SK-N-SH (cell line): ENCODE results near the gene RAP1GAP.

Source experiments
- CTCF ChIP-seq: fragments of 200-600 bp; sonication (generic); IDR thresholded peaks from 2 replicates; pipeline ENCODE4 v1.6.1; 2017; ENCODE audit warnings: antibody characterized with exemption, mild to moderate bottlenecking, moderate library complexity
- EP300 ChIP-seq, 2 experiments: IDR thresholded peaks; 2 replicates each; pipeline versions ENCODE4 v1.4.0 to v1.6.1; 2012; ENCODE audit warnings: borderline replicate concordance in 1 of 2, low read depth in 1 of 2, low read length in 1 of 2
- GABPA ChIP-seq: IDR thresholded peaks from 2 replicates; pipeline ENCODE4 v1.4.0; 2012; ENCODE audit warnings: low read depth, mild to moderate bottlenecking
- NRF1 ChIP-seq: IDR thresholded peaks from 2 replicates; pipeline ENCODE4 v1.6.1; 2012; ENCODE audit warnings: low read depth, mild to moderate bottlenecking, low read length
- POLR2AphosphoS5 ChIP-seq: IDR thresholded peaks from 2 replicates; pipeline ENCODE4 v1.6.1; 2012; ENCODE audit warnings: low read depth, low read length
- RAD21 ChIP-seq: IDR thresholded peaks from 2 replicates; pipeline ENCODE4 v1.6.1; 2012; ENCODE audit warnings: mild to moderate bottlenecking, low read length
- TAF1 ChIP-seq: IDR thresholded peaks from 2 replicates; pipeline ENCODE4 v1.6.1; 2012; ENCODE audit warnings: low read depth, mild to moderate bottlenecking, low read length, moderate library complexity, borderline replicate concordance
- YY1 ChIP-seq: IDR thresholded peaks from 2 replicates; pipeline ENCODE4 v1.4.0; 2012; ENCODE audit warnings: low read depth, mild to moderate bottlenecking
- TF ChIP-seq, protein P1 (sequence below): fragments of 150-350 bp; IDR thresholded peaks from 2 replicates; pipeline ENCODE4 v1.6.1; 2017; ENCODE audit warnings: antibody characterized with exemption, low read length, low read depth, borderline replicate concordance

DNA sequence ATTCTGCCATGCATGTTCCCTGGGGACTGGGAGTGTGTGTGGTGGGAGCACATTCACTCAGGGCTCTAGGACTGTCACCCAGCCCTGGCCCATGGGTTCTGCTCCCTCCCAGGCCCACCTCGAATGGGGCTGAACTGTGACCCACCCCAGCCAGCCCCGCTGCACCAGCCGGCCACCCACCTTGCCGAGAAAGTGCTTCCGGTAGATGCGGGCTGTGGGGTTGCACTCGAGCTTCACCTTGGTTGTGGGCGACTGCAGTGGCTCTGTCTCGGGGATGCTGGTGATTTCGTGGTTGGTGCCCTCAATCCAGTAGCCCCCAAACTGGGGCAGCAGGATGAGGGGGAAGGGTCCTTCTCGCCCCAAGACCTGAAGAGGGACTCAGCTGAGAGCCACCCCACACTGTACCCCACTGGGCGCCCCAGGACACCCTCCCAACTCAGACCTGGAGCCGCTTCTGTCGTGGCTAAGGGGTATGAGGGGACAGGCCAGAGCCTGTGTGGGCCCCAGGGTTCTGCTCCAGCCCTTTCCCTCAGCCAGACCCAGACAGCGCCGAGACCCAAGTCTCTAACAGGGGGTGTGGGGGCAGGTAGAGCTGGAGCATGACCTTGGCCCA is 51.9 kb downstream of the RAP1GAP start:
- TF ChIP-seq YY1 (no peak), POLR2AphosphoS5 (no peak), NRF1 (no peak), CTCF (no peak), TAF1 (no peak), GABPA (no peak), EP300 (IDR thresholded peaks at IDR 0.05; ENCODE audit: borderline replicate concordance in 1 of 2, low read depth in 1 of 2, low read length in 1 of 2) (no peak), RAD21 (no peak)
- TF ChIP-seq, protein P1, sequence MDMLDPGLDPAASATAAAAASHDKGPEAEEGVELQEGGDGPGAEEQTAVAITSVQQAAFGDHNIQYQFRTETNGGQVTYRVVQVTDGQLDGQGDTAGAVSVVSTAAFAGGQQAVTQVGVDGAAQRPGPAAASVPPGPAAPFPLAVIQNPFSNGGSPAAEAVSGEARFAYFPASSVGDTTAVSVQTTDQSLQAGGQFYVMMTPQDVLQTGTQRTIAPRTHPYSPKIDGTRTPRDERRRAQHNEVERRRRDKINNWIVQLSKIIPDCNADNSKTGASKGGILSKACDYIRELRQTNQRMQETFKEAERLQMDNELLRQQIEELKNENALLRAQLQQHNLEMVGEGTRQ = no peak
